HG03565 (cell line): ENCODE measurements around the gene RNF141.
A peak's percentile ranks its signal among the peaks of the same experiment; 100 is the strongest.

ENCODE experiments used
- ATAC-seq: cut with Tn5 transposase; IDR thresholded peaks from one replicate; pipeline ENCODE4 v1.9.1; 2021; ENCODE audit warnings: mild to moderate bottlenecking, moderate library complexity; ENCODE audit not compliant: unreplicated experiment

Gene RNF141, protein sequence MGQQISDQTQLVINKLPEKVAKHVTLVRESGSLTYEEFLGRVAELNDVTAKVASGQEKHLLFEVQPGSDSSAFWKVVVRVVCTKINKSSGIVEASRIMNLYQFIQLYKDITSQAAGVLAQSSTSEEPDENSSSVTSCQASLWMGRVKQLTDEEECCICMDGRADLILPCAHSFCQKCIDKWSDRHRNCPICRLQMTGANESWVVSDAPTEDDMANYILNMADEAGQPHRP

DNA sequence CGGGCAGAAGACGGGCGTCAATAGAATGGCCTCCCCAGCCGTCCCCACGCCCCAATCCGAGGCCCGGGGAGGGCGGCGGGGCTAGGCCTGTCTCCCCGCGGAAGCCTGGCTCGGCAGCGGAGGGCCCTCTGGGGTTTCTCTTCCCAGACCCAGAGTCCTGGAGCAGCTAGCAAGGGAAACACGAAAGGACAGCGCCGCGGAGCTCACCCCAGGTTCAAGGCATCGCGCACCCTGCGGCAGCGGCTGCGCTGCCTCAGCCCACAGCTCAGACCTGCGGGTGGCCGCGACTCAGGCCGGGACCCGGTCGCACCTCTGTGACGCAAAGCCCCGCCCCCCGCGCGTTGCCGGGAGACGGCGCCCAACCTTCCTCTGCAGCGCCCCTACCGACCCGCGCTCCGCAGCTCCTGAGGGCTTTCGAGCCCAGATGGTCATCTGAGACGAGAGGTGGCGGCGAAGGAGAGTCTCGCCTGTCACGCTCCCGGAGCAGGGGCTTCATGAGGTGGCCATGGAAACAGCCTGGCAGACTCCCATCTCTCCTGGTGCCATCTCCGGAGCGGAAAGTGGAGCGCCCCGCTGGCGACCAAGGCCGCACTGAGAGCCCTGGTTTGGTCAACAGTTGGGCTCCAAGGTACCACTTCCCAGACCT lies at the start of gene RNF141:
TSS of gene RNF141 (minus strand) at position 273 of the 646 bp plus-strand sequence. CDS start 7,029 bp downstream, outside the sequence.
- ATAC-seq, result peak; percentile 93

DNA sequence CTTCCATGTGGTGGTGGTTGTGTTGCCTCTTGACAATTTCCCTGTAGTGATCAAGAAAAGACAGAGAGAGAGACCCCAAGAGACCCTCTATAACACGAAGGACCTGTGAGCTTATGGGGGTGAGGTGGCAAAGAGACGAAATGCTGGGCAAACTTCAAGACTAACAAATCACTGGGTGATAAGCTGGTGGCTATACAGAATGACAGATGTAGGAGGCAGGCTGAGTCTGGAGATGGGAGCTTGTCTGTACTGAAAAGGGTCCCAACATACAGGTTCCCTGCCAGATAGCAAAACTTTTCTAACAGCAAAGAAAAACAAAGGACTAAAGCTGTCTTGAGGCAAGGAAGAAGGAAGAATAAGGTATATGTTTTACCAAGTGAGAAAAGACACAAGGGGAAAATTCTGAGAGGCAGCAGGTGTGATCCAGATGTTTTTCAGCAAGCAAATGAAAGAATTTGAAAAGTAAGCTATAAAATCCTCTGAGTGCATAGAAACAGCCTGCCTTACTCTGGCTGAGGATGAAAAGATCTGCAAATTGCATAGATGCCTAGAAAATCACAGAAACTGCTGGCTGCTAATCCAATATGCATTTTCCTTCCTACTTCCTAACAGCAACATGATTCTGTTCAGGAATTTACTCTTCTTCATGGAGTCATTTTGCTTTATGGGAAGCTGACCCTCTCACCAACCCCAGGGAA lies 49.4 kb upstream of the RNF141 start:
- no peak for ATAC-seq

DNA sequence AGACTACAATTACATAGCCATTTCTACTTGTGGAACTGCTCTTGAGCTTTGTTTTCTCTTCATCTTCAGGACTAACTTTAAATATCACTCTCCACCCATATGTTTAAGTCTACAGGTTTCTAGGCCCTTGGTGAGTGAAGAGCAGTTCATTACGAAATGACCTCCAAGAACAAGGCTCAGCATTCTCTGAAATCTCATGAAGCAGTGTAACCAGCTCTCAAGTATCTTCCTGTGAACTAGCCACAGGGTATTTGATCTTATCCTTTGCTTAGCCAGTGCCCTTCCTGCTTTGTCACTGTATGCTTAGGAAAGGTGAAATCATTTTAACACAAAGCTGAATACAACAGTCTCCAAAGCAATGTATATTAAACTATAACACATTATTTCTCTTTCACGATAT lies 47.9 kb upstream of the RNF141 start:
- no peak for ATAC-seq

DNA sequence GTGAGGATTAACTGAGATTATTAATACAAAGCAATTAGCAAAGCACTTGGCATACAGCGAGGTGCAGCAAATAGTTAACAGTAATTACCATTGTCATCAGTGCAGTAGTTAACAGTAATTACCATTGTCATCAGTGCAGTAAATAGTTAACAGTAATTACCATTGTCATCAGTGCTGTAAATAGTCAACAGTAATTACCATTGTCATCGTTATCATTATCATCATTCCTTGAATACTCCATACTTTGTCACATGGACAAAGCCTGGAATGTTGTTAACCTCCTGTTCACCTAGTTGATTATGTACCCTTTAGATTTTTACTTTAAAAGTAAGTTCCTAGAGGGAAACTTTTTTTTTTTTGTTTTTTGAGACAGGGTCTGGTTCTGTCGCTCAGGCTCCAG lies 47.0 kb upstream of the RNF141 start:
- ATAC-seq, result no peak

DNA sequence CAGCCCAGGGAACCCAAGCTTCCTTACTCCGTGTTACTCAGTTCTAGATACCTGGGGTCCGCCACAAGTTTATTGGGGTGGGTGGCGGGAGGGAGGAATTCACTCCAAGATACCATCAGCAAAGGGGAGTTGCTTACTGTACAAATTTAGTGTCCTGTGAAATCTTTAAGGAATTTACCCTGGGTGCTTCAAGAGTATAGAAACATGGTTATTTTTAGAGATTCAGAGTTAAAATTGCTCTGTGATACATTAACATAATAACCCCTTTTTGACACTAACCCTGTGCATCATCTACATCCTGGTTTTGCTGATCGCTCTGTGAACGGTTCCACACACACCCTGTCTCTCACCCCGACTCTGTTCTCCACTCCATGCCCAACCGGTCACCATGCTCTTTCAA lies 46.4 kb upstream of the RNF141 start:
- no peak for ATAC-seq

DNA sequence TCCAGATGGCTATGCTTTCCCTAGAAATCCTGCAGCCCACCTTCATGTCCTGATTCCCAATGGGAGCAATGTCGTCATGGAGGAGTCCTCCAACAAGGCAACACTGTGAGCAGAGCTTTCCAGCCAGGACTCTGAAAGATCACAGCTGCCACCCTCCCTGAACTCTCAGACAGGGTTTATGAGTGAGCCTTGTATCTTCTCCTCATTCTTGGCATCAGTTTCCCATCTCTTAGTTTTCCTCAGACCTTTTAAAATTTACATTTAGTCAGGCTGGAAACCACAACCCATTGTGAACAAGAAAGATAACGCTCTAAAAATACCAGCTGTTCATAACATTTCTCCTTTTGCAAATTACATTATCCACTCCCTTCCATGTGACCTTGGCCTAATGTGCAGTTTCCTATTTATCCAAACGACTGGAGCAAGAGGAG lies 43.1 kb upstream of the RNF141 start:
- no peak for ATAC-seq

DNA sequence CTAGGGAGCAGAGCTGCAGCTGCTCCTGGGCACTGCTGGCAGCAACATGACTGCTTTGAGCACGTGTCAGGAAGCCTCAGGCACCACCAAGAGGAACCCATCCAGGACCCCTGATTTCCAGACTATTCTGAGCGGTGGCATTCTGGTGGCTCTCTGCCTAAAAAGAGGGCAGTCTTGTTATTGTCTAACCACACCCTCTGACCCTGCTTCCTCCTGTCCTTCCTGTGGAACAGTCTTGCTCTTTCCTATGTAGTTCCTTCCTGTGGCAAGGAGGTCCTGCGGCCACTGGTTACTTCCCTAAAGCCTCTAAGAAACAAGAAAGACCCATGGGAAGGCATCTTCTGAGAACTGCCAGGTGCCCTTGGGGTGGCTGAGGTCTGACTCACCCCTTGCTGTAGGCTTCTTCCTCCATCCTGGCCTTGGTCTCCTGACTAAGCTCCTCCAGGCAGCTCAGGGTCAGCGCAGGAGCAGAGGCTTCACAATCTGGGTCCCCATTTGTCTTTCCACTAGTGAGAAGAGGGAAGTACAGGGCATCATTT lies 40.6 kb upstream of the RNF141 start:
- no peak for ATAC-seq

DNA sequence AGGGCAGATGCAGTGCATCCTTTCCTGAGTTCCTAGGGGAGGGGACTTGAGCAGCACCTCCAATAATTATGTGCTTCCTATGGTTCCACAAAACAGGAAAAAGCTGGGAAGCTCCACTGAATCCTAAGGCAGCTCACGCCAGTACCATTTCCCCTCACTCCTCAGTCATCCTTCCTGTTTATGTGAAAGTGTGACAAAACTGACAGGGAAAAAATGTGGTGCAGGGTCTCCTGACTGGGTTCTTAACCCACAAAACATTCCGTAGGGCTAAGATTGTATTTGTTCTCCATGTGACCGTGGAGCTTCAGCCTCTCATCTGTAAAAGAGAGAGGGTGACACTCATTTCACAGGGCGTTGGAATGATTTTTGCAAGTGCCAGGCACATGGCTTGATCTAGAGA lies 39.6 kb upstream of the RNF141 start:
- ATAC-seq, result no peak

DNA sequence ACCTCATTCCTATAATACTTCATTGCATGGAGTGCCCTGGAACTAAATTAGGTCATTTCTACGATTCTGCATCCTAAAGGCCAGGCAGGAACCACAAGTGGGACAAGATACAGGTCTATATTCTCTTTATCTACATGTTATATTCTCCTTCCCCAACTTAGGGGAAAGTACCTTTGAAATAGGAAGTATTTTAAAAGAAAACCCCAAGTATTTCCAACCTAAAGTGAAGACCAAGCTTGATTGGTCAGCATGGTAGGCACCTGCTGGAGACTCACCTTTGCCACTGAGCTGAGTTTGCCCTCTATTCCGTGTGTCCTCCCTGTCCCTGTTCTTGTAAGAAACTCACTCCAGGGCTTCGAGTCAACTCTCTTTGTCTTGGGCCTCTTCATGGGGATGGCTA lies 38.7 kb upstream of the RNF141 start:
- no peak for ATAC-seq

DNA sequence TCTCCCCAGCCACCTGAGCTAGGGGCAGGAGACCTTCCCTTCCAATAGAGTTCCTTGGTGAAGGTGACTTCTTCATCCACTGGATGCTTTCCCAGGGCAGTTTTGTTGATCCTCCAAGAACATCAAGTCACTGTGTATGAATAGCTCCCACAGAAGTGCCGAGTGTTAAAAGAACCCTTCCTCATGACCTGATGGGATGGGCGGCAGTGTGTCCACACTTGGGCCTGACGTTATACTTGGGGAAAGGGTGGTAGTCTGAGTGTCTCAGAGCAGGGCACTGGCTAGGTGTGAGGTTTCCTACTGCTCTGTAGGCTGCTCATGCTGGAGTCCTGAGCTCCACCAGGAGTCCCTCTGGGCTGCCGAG lies 35.0 kb upstream of the RNF141 start:
- no peak for ATAC-seq

DNA sequence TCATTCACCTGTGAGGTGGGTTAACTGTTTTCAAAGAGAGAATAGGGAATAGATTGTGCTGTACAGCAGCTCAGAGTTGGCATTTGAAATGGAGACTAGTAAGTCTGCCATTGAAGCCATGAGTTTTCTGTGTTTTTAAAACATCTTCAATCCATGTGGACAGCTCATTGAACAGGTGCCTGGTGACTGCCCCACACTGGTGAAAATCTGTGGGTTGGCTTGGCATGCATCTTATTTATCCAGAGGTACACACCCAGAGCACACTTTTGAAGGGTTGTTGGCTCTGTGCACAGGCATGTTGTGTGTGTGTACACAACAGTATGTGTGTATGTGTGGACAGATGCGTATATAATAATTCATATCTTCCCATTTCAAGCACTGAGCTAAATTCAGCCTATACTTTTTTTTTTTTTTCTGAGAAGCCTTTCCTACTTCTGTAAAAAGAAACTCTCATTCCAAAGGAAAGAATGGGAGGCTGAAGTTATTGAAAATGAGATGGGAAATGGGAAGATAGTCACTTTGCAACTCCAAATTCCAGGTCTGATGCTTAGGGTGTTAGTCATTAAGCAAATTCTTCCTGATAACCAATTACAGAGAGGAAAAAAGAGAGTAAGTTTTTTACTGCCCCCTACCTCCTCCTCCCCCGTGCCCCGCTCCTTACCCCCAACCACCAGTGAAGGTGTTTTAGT lies 34.5 kb upstream of the RNF141 start:
- ATAC-seq, result no peak

DNA sequence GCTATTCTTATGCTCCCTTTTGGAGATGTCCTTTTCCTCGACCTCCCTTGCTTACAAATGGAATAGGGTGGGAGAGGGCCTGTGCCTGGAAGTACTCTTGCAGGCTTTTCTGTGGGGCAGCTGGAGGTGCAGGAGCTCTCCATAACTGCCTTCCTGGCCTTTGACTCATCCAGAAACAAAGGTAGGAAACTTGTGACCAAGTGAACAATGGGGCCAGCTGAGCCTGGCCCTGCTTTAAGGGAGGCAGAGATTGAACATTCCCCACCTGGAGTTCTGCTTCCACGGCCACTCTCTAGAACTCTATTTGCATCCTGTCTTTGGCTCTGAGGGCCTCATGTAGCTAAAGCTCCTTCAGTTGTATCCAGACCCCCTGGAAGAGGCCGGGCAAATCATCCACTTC lies 32.6 kb upstream of the RNF141 start:
- ATAC-seq, result no peak

DNA sequence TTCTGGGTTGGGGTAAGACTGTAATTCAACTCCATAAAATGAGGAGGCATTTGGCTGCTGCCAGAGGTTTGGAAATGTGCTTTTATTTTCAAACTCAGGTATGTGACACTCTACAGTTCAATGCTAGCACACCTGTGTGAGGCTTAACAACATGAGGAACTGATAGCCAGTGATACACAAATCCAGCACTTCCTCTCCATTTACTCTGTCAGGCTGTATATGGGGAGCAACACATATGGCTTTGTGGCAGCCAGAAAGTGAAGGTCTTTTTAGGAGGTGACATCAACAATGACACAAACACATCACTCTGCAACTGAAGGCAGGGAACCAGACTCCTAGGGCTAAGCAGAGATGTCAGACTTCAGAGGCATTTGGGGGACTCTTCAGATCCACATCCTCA lies 32.0 kb upstream of the RNF141 start:
- ATAC-seq, result no peak

DNA sequence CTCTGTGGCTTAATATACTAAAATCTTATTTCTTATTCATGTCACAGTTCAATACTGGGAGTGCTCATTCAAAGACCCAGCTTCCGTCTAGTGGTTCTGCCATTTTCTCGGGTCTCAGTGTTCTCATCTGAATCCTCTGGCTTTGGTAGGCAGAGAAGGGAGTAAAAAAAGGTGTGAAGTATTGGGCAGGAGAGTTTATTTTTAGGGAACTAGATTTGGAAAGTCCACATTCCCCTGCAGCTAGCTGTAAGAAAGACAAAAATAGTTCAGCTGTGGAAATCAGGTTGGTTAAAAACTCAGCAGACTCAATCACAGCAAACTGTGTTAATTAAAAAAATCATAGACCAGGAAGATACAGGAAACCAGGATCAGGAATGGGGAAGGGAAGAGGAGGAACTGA lies 31.5 kb upstream of the RNF141 start:
- no peak for ATAC-seq

DNA sequence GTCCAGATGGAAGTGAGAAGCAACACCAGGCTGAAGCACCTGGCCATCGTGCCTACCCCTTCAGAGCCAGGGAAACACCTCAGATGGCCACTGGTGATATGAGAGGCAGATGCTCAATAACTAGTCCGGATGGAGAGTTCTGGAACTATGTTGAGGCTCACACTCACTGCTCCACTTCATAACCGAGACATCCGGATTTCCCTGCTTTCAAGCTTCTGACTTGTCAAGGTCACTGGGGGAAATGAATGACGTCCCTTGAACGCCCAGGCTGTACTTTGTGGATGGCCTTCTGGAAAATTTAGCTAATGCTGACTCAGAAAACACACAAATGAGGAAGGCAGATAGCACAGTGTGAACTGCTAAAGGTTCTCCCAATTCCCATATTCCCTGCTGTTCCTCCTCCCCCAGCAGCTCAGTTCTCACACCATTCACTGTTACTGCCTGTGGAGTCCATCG lies 27.5 kb upstream of the RNF141 start, which contains the start of gene LYVE1:
TSS of gene LYVE1 (minus strand) at position 180 of the 456 bp plus-strand sequence. CDS start at position 47, 133 bp downstream.
- no peak for ATAC-seq

DNA sequence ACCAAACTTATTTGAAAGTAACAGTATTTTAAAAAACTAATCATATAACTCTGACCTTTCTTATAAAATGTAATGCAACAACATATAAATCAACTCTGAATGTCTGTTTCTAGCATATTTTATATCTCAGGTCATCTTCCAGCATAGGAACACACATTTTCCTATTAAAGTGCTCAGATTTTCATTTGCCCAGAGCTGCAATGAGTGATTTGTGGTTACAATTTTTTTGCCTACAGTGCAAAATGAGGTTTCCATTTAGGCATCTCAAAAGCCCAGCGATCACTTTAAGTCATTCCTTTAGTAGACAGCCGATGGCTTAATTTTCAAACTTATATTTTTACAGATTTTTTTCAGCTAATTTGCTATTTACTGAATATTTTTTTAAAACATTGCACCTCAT lies 26.5 kb upstream of the RNF141 start:
- ATAC-seq, result no peak

DNA sequence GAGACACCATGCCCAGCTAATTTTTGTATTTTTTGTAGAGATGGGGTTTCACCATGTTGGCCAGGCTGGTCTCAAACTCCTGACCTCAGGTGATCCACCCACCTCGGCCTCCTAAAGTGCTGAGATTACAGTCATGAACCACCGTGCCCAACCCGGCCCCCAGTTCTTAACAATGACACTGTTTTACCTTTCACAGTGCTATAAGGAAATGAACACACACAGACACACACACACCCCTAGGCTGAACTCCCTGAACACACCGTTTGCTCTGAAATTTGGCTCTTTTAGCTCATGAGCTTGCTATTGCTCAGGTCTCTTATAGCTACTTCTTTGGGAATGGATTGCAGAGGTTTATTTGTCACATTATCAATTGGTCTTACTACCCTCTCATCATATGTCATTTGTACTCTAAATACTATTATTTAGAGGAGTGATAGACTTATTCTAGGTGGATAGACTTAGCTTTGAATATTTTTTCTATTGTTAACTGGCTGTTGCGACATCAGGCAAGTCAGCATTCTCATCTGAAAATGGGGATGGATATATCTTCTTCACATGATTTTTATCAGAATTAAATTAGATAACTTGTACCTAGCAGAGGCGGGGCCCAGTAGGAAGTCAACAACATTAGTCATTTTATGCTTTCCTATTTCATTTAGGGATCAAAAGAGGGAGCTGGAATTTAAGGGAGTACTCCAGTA lies 25.4 kb upstream of the RNF141 start:
- no peak for ATAC-seq

DNA sequence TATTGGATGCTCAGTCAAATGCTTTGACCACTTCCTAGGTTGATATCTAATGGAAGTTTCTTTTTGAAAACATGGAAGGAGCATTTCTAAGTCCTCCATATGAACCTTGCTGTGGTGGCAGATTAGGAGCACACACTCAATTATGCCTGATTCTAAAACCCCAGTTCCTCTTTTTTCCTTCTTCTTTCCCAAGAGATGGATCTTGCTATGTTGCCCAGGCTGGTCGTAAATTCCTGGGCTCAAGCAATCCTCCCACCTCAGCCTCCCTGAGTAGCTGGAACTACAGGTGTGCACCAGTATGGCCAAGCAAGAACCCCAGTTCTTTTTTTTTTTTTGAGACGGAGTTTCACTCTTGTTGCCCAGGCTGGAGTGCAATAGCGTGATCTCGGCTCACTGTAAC lies 24.5 kb upstream of the RNF141 start:
- ATAC-seq, result no peak

DNA sequence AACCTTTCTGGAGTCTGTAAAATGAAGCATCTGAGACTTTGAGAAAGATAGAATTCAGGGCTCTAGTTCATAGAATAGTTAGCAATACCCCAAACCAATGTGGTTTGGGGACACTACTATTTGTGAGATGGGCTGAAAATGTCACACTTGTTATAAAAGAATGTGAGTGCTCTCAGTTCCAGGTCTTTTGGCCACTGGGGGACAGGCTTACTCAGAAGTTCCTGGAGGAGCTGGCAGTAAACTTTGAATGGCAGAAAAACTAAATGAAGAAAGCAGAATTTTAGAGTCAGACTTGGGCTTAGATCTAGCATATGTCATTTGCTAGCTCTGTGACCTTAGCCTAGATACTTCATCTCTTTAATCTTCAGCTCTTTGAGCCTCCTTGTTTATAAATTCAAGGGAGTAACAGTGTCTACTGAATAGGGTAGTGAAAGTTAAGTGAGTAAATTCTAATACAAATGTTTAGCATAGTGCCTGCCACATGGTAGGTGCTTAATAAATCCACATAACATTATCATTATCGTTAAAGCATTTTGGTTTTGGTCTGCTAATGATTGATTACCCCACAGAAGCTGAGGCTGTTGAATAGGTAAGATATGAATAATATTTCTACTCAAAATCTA lies 23.8 kb upstream of the RNF141 start:
- ATAC-seq, result no peak

DNA sequence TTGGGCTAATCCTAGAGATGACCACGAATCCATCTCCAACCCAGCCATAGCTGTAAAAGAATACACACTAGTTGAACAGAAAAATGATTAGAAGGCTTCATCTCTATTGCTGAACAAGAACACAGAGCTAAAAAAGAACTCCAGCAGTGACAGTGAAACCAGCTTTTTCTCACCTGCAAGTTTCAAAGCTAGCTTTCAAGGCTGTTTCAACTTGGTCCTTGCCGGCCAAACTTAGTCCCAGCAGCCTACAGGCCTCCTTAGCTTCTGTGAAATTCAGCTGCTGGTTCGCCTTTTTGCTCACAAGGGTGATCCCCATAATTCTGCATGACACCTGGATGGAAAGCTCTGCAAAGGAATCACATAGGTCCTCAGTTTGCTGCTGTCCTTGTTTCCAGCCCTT lies 23.0 kb upstream of the RNF141 start:
- no peak for ATAC-seq
